ENCODE results near the gene DPM2. TPM values are rescaled to one million over a fixed set of nuclear protein-coding genes. Genes with fewer than 3 reads are reported as not detected.

The DPM2 gene
- total and polyA plus RNA-seq, 7 experiments from 2014 or later: 29.1 to 84.4 (median 39.5) TPM

DNA sequence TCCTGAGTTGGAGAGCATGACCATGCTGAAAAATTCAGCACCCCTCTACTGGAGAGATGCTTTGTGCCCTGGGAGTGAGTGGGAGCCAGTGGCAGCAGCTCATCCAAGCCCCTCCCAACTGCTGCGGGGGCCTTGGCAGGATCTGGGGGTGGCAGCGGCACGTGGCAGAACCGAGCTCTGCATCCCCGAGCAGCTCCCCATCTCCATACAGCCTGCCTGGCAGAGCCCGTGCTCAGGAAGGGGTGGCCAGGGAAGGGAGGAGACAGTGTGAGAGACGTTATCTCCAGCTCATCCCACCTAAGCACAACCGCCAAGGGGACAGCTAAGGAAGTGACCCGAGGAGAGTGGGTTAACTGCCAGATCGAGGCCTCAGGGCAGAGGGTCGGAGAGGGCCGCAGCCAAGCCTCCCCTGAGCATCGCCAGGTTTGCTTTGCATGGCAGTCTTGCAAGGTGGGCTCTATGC lies 17.2 kb upstream of the DPM2 start:
- ChIA-PET POLR2A (interaction anchor here (0.9 to 61.3 kb wide), 10 partner anchors 11 to 171 kb away, joined by 3 to 1719 read pairs (median 6); partner anchors contain the start of genes EEIG1, NAIF1 and SLC25A25), CTCF (interaction anchor here (0.7 to 13.2 kb wide), 16 partner anchors 10 to 145 kb away, joined by 3 to 253 read pairs (median 5); no protein-coding TSS in a partner anchor)
- Mint-ChIP-seq H3K4me3 (peak overlapping the region in 9 of 10 donors; percentile 74 to 92 (median 82)), H3K4me1 (peaks cover 63 to 96% (median 84%) of the 10 kb centered on the region in 7 donors), H3K27me3 (no peaks in the 10 kb centered on the region), H3K27ac (peak overlapping the region in 8 of 9 donors; percentile 82 to 98 (median 94)), H3K9me3 (peaks cover 0 to under 1% (median 0%) of the 10 kb centered on the region in 11 donors), H3K36me3 (peaks cover 0 to 32% (median 16%) of the 10 kb centered on the region in 5 donors)
- Histone ChIP-seq H3K4me3 (ENCODE audit: low read length) (peak overlapping the region; percentile 41), H3K9me3 (ENCODE audit: control insufficient read depth in 2 of 3, low read length in 3 of 3) (no peaks in the 10 kb centered on the region), H3K27ac (ENCODE audit: low read depth, low read length) (peak overlapping the region; percentile 84), H3K36me3 (ENCODE audit: control insufficient read depth in 2 of 3, insufficient read depth in 3 of 3, low read length in 3 of 3) (peaks cover 6 to 45% (median 9%) of the 10 kb centered on the region in 3 experiments), H3K27me3 (ENCODE audit: control insufficient read depth in 2 of 2, insufficient read depth in 2 of 2, low read length in 2 of 2) (no peaks in the 10 kb centered on the region), H3K4me1 (ENCODE audit: control insufficient read depth in 2 of 2, insufficient read depth in 2 of 2, low read length in 2 of 2) (peaks cover 67 to 91% of the 10 kb centered on the region in 2 donors)
- DNase-seq: no peak
- no peak for ATAC-seq
- intact Hi-C loops (cut with micrococcal nuclease): loop anchor here (1.0 to 5.0 kb wide), 9 partner anchors 10 to 162 kb away; no protein-coding TSS in a partner anchor

DNA sequence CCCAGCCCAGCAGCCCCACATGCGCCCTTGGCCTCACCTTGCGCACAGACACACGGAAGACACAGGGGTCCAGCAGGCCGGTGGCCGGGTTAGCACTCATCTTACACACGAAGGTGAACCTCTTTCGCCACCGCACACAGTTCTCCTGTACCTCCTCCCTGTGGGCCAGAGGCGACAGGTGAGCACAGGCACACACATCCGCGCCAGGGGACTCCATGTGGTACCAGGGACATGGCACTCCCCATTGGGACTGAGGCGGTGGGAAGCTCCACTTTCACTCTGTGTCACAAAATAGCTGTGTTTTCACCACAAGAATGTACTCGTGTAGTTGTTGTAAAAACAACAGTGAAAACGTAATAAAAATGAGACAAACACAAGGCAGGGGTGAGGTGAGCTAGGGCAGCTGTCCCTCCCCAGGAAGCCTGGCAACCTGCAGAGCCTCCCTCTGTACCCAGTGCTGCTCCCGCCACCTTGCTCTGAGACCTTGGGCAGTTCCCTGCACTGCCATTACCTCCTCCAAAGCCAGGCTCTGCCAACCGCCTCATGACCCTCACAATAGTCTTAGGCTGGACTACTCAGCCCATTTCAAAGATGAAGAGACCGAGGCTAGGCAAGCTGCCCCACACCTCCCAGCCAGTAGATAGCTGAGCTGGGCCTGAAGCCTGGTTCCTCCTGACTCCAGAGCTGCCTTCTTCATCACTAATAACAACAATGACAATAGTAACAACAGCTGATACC lies 16.3 kb upstream of the DPM2 start:
- intact Hi-C loops (cut with micrococcal nuclease): loop anchor here (2.0 kb wide), 2 partner anchors 17 to 73 kb away; no protein-coding TSS in a partner anchor
- Histone ChIP-seq H3K27me3 (ENCODE audit: control insufficient read depth in 2 of 2, insufficient read depth in 2 of 2, low read length in 2 of 2) (no peaks in the 10 kb centered on the region), H3K36me3 (ENCODE audit: control insufficient read depth in 2 of 3, insufficient read depth in 3 of 3, low read length in 3 of 3) (peaks cover 10 to 52% (median 12%) of the 10 kb centered on the region in 3 experiments), H3K9me3 (ENCODE audit: control insufficient read depth in 2 of 3, low read length in 3 of 3) (no peaks in the 10 kb centered on the region), H3K27ac (ENCODE audit: low read depth, low read length) (peak overlapping the region; percentile 84), H3K4me1 (ENCODE audit: control insufficient read depth in 2 of 2, insufficient read depth in 2 of 2, low read length in 2 of 2) (peaks cover 65 to 89% of the 10 kb centered on the region in 2 donors), H3K4me3 (ENCODE audit: low read length) (no peak overlapping the region)
- Mint-ChIP-seq H3K4me1 (peaks cover 56 to 95% (median 75%) of the 10 kb centered on the region in 7 donors), H3K27me3 (no peaks in the 10 kb centered on the region), H3K27ac (peak overlapping the region; percentile 62 to 98 (median 93)), H3K9me3 (no peaks in the 10 kb centered on the region), H3K4me3 (peak overlapping the region; percentile 14 to 92 (median 82)), H3K36me3 (peaks cover 0 to 23% (median 17%) of the 10 kb centered on the region in 5 donors)
- ChIA-PET CTCF (interaction anchor here (1.0 to 13.2 kb wide), 7 partner anchors 11 to 146 kb away, joined by 3 to 253 read pairs (median 5); no protein-coding TSS in a partner anchor), POLR2A (interaction anchor here (0.6 to 61.3 kb wide), 8 partner anchors 10 to 577 kb away, joined by 3 to 1719 read pairs (median 7); partner anchors contain the start of gene EEIG1)
- peak; percentile 36 for ATAC-seq
- DNase-seq: peak in 1 of 9 donors; percentile 46

DNA sequence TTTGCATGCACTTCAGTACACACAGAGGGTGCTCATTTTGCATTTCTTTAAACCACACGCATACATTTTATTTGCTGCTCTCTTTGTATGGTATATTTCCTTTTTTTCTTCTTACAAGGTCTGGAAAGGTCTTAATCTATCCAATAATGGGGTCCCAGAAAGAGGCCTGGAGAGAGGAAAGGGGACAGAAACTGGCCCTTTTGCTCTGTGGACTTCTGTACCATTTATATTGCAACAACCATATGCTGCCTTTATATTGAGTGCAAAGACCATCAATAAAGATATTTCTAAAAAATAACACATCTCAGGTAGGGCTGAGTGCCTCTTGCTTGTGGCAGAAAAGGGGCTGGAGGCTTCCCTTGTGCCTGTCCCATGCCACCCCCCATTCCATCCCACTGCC lies 15.5 kb upstream of the DPM2 start:
- Histone ChIP-seq H3K27ac (ENCODE audit: low read depth, low read length) (peak overlapping the region; percentile 84), H3K27me3 (ENCODE audit: control insufficient read depth in 2 of 2, insufficient read depth in 2 of 2, low read length in 2 of 2) (no peaks in the 10 kb centered on the region), H3K4me1 (ENCODE audit: control insufficient read depth in 2 of 2, insufficient read depth in 2 of 2, low read length in 2 of 2) (peaks cover 57 to 87% of the 10 kb centered on the region in 2 donors), H3K9me3 (ENCODE audit: control insufficient read depth in 2 of 3, low read length in 3 of 3) (no peaks in the 10 kb centered on the region), H3K4me3 (ENCODE audit: low read length) (no peak overlapping the region), H3K36me3 (ENCODE audit: control insufficient read depth in 2 of 3, insufficient read depth in 3 of 3, low read length in 3 of 3) (peaks cover 10 to 59% (median 18%) of the 10 kb centered on the region in 3 experiments)
- ChIA-PET CTCF (interaction anchor here (1.0 to 13.2 kb wide), 3 partner anchors 10 to 79 kb away, joined by 4 to 253 read pairs (median 37); no protein-coding TSS in a partner anchor), POLR2A (interaction anchor here (1.0 to 61.3 kb wide), 7 partner anchors 9 to 82 kb away, joined by 3 to 1719 read pairs (median 3); partner anchors contain the start of gene EEIG1)
- peaks cover 0 to 25% (median 17%) of the 10 kb centered on the region in 5 donors for H3K36me3 Mint-ChIP-seq
- ATAC-seq (no peak), DNase-seq (no peak)
- H3K4me1 Mint-ChIP-seq: peaks cover 51 to 93% (median 75%) of the 10 kb centered on the region in 7 donors
- H3K4me3 Mint-ChIP-seq: peak overlapping the region in 9 of 10 donors; percentile 74 to 92 (median 82)
- intact Hi-C loops (cut with micrococcal nuclease): no loop called here
- no peaks in the 10 kb centered on the region for H3K9me3 Mint-ChIP-seq
- H3K27ac Mint-ChIP-seq: peak overlapping the region in 8 of 9 donors; percentile 32 to 98 (median 94)
- no peaks in the 10 kb centered on the region for H3K27me3 Mint-ChIP-seq

DNA sequence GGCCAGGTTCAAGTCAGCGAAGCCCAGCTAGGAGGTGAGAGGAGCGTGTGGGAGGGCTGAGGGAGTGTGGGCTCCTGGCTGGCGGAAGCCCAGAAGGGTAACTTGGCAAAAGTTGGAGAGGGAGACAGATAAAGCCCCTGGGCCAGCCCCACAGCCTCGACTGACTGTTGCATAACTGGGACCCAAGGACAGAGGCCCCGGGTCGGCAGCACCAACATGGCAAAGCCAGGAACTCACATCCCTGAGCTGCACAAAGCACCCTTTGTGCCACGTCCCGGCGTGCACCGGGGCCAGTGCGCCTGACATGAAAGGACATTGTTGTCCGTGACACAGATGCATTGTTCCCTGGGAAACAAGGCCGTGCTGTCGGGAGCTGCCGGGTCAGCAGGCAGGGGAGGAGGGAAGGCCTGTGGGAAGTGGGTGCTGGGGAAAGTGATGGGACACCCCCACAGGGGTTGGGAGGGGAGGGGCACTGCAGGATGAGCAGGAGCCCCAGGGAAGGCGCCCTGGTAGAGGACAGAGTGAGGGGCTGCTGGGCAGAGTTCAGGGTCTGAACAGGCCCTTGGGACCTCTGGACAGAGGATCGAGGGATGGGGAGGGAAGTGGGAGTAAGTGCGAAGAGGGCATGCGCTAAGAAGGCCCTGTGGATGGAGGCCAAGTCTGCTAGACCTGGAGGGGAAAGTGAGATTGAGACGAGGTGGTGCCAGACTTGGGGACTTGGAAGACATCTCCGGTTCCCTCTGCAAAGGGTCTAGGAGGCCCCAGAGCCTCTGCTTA lies 13.0 kb upstream of the DPM2 start:
- intact Hi-C loops (cut with micrococcal nuclease): no loop called here
- Histone ChIP-seq H3K9me3 (ENCODE audit: control insufficient read depth in 2 of 3, low read length in 3 of 3) (no peaks in the 10 kb centered on the region), H3K27ac (ENCODE audit: low read depth, low read length) (peak overlapping the region; percentile 84), H3K4me1 (ENCODE audit: control insufficient read depth in 2 of 2, insufficient read depth in 2 of 2, low read length in 2 of 2) (peaks cover 44 to 68% of the 10 kb centered on the region in 2 donors), H3K27me3 (ENCODE audit: control insufficient read depth in 2 of 2, insufficient read depth in 2 of 2, low read length in 2 of 2) (no peaks in the 10 kb centered on the region), H3K4me3 (ENCODE audit: low read length) (no peak overlapping the region), H3K36me3 (ENCODE audit: control insufficient read depth in 2 of 3, insufficient read depth in 3 of 3, low read length in 3 of 3) (peaks cover 15 to 83% (median 30%) of the 10 kb centered on the region in 3 experiments)
- ChIA-PET CTCF (interaction anchor here (0.6 to 5.7 kb wide), 5 partner anchors 8 to 134 kb away, joined by 3 to 37 read pairs (median 4); no protein-coding TSS in a partner anchor), POLR2A (interaction anchor here (0.8 to 61.3 kb wide), 5 partner anchors 10 to 128 kb away, joined by 3 to 1719 read pairs (median 4); partner anchors contain the start of gene EEIG1)
- Mint-ChIP-seq H3K4me1 (peaks cover 43 to 90% (median 67%) of the 10 kb centered on the region in 7 donors), H3K36me3 (peaks cover 0 to 30% (median 18%) of the 10 kb centered on the region in 5 donors), H3K4me3 (peak overlapping the region in 9 of 10 donors; percentile 34 to 75 (median 63)), H3K27ac (peak overlapping the region; percentile 58 to 98 (median 94)), H3K27me3 (no peaks in the 10 kb centered on the region), H3K9me3 (no peaks in the 10 kb centered on the region)
- DNase-seq (no peak), ATAC-seq (no peak)

DNA sequence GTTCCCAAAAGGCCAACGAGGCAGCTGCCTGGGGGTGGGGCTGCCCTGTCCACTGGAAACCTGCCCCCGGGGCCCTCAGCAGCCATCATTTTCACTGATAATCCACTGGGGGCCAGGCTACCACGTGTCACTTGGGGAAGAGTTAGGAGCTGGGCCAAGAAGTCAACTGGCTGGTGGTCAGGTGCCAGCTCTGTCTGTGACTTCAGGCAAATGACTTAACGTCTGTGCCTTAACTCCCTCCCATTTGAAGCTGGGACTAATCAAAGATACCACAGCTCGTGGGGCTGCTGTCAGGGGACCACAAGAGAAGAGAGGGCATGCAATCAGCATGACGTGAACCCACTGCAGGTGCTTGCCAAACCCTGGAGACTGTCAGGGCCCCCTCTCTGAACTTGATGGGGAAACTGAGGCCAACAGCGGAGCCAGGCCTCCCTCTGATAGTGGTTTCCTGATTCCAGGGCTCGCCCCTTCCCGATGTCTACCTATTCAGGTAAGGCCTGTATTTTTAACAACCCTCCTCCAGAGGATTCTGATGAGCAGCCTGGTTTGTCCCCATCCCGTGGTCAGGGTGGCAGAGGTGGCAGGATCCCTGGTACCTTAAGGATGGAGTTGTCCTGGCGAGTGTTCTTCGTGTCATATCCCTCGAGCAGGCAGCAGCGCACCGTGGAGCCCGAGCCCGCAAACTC lies 12.3 kb upstream of the DPM2 start:
- H3K36me3 Mint-ChIP-seq: peaks cover 0 to 30% (median 15%) of the 10 kb centered on the region in 5 donors
- H3K4me1 Mint-ChIP-seq: peaks cover 41 to 87% (median 63%) of the 10 kb centered on the region in 7 donors
- ChIA-PET CTCF (interaction anchor here (0.6 to 2.3 kb wide), 4 partner anchors 74 to 134 kb away, joined by 3 to 16 read pairs (median 6); no protein-coding TSS in a partner anchor), POLR2A (interaction anchor here (0.8 to 61.3 kb wide), 7 partner anchors 9 to 168 kb away, joined by 3 to 1719 read pairs (median 5); partner anchors contain the start of gene EEIG1)
- H3K9me3 Mint-ChIP-seq: no peaks in the 10 kb centered on the region
- Histone ChIP-seq H3K36me3 (ENCODE audit: control insufficient read depth in 2 of 3, insufficient read depth in 3 of 3, low read length in 3 of 3) (peaks cover 15 to 91% (median 29%) of the 10 kb centered on the region in 3 experiments), H3K4me1 (ENCODE audit: control insufficient read depth in 2 of 2, insufficient read depth in 2 of 2, low read length in 2 of 2) (peaks cover 36 to 61% of the 10 kb centered on the region in 2 donors), H3K27ac (ENCODE audit: low read depth, low read length) (peak overlapping the region; percentile 84), H3K4me3 (ENCODE audit: low read length) (no peak overlapping the region), H3K9me3 (ENCODE audit: control insufficient read depth in 2 of 3, low read length in 3 of 3) (no peaks in the 10 kb centered on the region), H3K27me3 (ENCODE audit: control insufficient read depth in 2 of 2, insufficient read depth in 2 of 2, low read length in 2 of 2) (no peaks in the 10 kb centered on the region)
- H3K27ac Mint-ChIP-seq: peak overlapping the region; percentile 58 to 98 (median 90)
- no peaks in the 10 kb centered on the region for H3K27me3 Mint-ChIP-seq
- H3K4me3 Mint-ChIP-seq: peak overlapping the region in 9 of 10 donors; percentile 25 to 75 (median 63)
- intact Hi-C loops (cut with micrococcal nuclease): no loop called here
- no peak for DNase-seq
- peak; percentile 31 for ATAC-seq
